Endothelial cell of umbilical vein (primary cell): ENCODE data around the gene CNTNAP2. TPM values are rescaled to one million over a fixed set of nuclear protein-coding genes. Genes with fewer than 3 reads are reported as not detected.

Experiments
- BruUV-seq: library from RNA; stranded (reverse); fragments of 400-500 nt; replicated peaks from 2 replicates; lab custom pipeline; 2021; lab: Mats Ljungman, UMichigan
- CTCF ChIA-PET: fragments of 300-600, 350-600 bp; sonication (Branson Sonifier 250); formaldehyde crosslinking; loops from one replicate; lab custom pipeline; 2021; ENCODE audit warnings: antibody characterized with exemption, inconsistent platforms; lab: Charles Lee
- POLR2A ChIA-PET: fragments of 300-600, 350-600 bp; sonication (Branson Sonifier 250); formaldehyde crosslinking; loops from one replicate; lab custom pipeline; 2021; ENCODE audit warnings: antibody characterized with exemption, inconsistent platforms; lab: Charles Lee
- DNase-seq: peaks from one replicate; pipeline ENCODE4 v3.0.0-alpha.2; 2011; ENCODE audit warnings: low read depth, low spot score
- FAIRE-seq: peaks from 2 replicates; lab custom pipeline; 2011; peaks lifted over from hg19 to GRCh38; lab: Jason Lieb, UNC
- H2AFZ ChIP-seq: 2 replicates; pipeline ENCODE4 v1.6.0; 2012; ENCODE audit warnings: low read depth, low read length, control low read depth, inconsistent platforms
- H3K27ac ChIP-seq: 2 replicates; pipeline ENCODE4 v1.5.1; 2011; ENCODE audit warnings: low read depth, mild to moderate bottlenecking, control low read depth, low read length, moderate library complexity; ENCODE audit not compliant: insufficient read depth
- H3K27me3 ChIP-seq, 2 experiments: 2 replicates each; pipeline versions ENCODE4 v1.6.0 to v1.6.1; 2011; ENCODE audit warnings: low read length in 2 of 2, mixed read lengths in 1 of 2; ENCODE audit not compliant: control insufficient read depth in 2 of 2, insufficient read depth in 2 of 2
- H3K36me3 ChIP-seq, 2 experiments: 2 replicates in 1 of 2; 3 replicates in 1 of 2; pipeline ENCODE4 v1.5.1; 2011; ENCODE audit warnings: low read length in 2 of 2, mild to moderate bottlenecking in 1 of 2, moderate library complexity in 1 of 2; ENCODE audit not compliant: control insufficient read depth in 2 of 2, insufficient read depth in 2 of 2; ENCODE audit errors: extremely low read depth in 1 of 2
- H3K4me1 ChIP-seq: 3 replicates; pipeline ENCODE4 v1.5.1; 2011; ENCODE audit warnings: mild to moderate bottlenecking, low read length; ENCODE audit not compliant: control insufficient read depth, insufficient read depth; ENCODE audit errors: extremely low read depth
- H3K4me2 ChIP-seq: 2 replicates; pipeline ENCODE4 v1.6.1; 2011; ENCODE audit warnings: low read length, control low read depth, mixed read lengths; ENCODE audit not compliant: insufficient read depth
- H3K4me3 ChIP-seq, 3 experiments: fragments of 200-600 bp in 1 of 3; sonication (generic), shearing (Covaris generic) in 1 of 3; replicated peaks in 1 of 3; 2 replicates each; pipeline ENCODE4 v1.5.1; 2011 to 2016; ENCODE audit warnings: control low read depth in 3 of 3, low read length in 3 of 3, mild to moderate bottlenecking in 2 of 3, inconsistent platforms in 1 of 3, low read depth in 1 of 3, moderate library complexity in 1 of 3; ENCODE audit not compliant: insufficient read depth in 1 of 3
- H3K79me2 ChIP-seq: 2 replicates; pipeline ENCODE4 v1.6.0; 2012; ENCODE audit warnings: low read length, inconsistent platforms; ENCODE audit not compliant: control insufficient read depth, insufficient read depth
- H3K9ac ChIP-seq: replicated peaks from 2 replicates; pipeline ENCODE3; 2011; ENCODE audit warnings: low read length, control low read depth; ENCODE audit not compliant: insufficient read depth; ENCODE audit errors: extremely low read depth
- H3K9me1 ChIP-seq: replicated peaks from 3 replicates; pipeline ENCODE4 v1.6.0; 2011; ENCODE audit warnings: mild to moderate bottlenecking, low read length; ENCODE audit not compliant: control insufficient read depth, insufficient read depth; ENCODE audit errors: extremely low read depth
- H3K9me3 ChIP-seq: replicated peaks from 2 replicates; pipeline ENCODE4 v1.5.1; 2012; ENCODE audit warnings: low read length, inconsistent platforms; ENCODE audit not compliant: control insufficient read depth, insufficient read depth
- H4K20me1 ChIP-seq: replicated peaks from 2 replicates; pipeline ENCODE3; 2011; ENCODE audit warnings: mild to moderate bottlenecking, low read length; ENCODE audit not compliant: control insufficient read depth, insufficient read depth; ENCODE audit errors: extremely low read depth
- CTCF ChIP-seq, 2 donors: IDR thresholded peaks; 1 replicate in 1 of 2; 2 replicates in 1 of 2; pipeline ENCODE4 v1.5.1; 2011; ENCODE audit warnings: low read length in 2 of 2, mild to moderate bottlenecking in 2 of 2, moderate library complexity in 2 of 2, control low read depth in 1 of 2, inconsistent platforms in 1 of 2, low read depth in 1 of 2; ENCODE audit not compliant: insufficient read depth in 1 of 2; ENCODE audit errors: extremely low read depth in 1 of 2
- EZH2 ChIP-seq: IDR thresholded peaks from 2 replicates; pipeline ENCODE4 v1.6.1; 2012; ENCODE audit warnings: borderline replicate concordance, low read depth, mild to moderate bottlenecking, moderate library complexity, low read length, inconsistent platforms; ENCODE audit not compliant: severe bottlenecking
- FOS ChIP-seq: IDR thresholded peaks from 2 replicates; pipeline ENCODE4 v1.6.1; 2011; ENCODE audit warnings: mild to moderate bottlenecking, low read length, moderate library complexity, borderline replicate concordance; ENCODE audit not compliant: insufficient read depth
- GATA2 ChIP-seq: IDR thresholded peaks from 2 replicates; pipeline ENCODE4 v1.7.0; 2011; ENCODE audit warnings: low read depth, mild to moderate bottlenecking, moderate library complexity, mixed read lengths, low read length; ENCODE audit not compliant: insufficient read length, insufficient read depth
- JUN ChIP-seq: IDR thresholded peaks from 2 replicates; pipeline ENCODE4 v1.6.1; 2011; ENCODE audit warnings: borderline replicate concordance, low read depth; ENCODE audit not compliant: insufficient read length, insufficient read depth
- MYC ChIP-seq: IDR thresholded peaks from one replicate; pipeline ENCODE4 v1.6.1; 2011; ENCODE audit warnings: mild to moderate bottlenecking, low read depth, low read length
- POLR2A ChIP-seq: IDR thresholded peaks from 2 replicates; pipeline ENCODE4 v1.6.1; 2012; ENCODE audit warnings: low read depth, mild to moderate bottlenecking, control low read depth, low read length
- POLR2AphosphoS5 ChIP-seq: IDR thresholded peaks from 2 replicates; pipeline ENCODE4 v1.6.1; 2012; ENCODE audit warnings: low read depth, mild to moderate bottlenecking, control low read depth, low read length, moderate library complexity; ENCODE audit not compliant: insufficient read depth
- dilution Hi-C: fragments of 300-500 bp; cut with MboI; formaldehyde crosslinking; loops from one replicate; pipeline ENCODE4 v1.15.0; 2019; ENCODE audit warnings: low sequenced_read_pairs; ENCODE audit not compliant: extremely low pct_ligation_motif_present
- intact Hi-C: fragments of 100-400 bp; cut with micrococcal nuclease; formaldehyde crosslinking; loops from one replicate; pipeline ENCODE4 v1.10.0; 2022
- polyA plus RNA-seq, 4 experiments: library from polyadenylated mRNA; depleted of rRNA in 3 of 4; stranded (reverse) in 3 of 4; unstranded in 1 of 4; fragments of >200 nt; gene quantifications; 2 replicates each; pipeline versions ENCODE4 v1.2.1 to v1.2.3, GENCODE V29; 2011 to 2012; ENCODE audit warnings: missing spikeins in 1 of 4
- total RNA-seq: library from RNA; stranded (reverse); gene quantifications from 2 replicates; pipeline ENCODE4 v1.2.3, GENCODE V29; 2021
- TF ChIP-seq, protein P1 (sequence below): IDR thresholded peaks from 2 replicates; pipeline ENCODE4 v1.6.1; 2011; ENCODE audit not compliant: insufficient read depth, insufficient read length

The CNTNAP2 gene
- total and polyA plus RNA-seq, 2 donors (not counting 3 experiments of a cell fraction or from before 2014, with no cell fraction given): not detected

DNA sequence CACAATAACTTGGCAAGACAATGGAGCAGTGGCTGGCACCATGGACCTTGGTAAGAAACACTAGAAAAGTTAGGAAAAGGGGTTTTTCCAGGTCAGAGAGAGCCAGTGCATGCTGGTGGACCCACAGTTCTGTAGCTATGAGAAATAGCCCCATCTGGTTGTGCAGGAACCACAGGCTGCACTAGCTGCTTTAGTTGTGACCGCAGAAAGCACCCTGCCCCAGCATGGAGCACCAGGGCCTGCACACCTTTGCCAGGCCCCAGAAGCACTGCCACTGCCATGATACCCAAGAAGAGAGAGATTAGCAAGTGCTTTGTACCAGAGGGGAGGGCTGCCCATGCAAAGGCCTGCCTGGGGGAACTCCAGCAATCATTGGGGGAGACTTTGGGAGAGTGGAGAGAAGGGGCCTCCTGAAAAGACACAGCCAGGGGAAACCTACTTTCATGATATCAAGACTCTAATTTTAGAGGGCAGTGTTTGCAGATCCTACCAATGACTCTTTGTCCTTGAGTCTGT, 2217.9 kb downstream of the CNTNAP2 start:
- H3K9me1 ChIP-seq: no peaks in the 10 kb centered on the region
- ChIA-PET CTCF (no interaction called here), POLR2A (no interaction called here)
- no peak overlapping the region for H3K27ac ChIP-seq
- H3K4me2 ChIP-seq: no peak overlapping the region
- H3K4me3 ChIP-seq: no peak overlapping the region
- no peaks in the 10 kb centered on the region for H3K36me3 ChIP-seq
- H3K4me1 ChIP-seq: no peaks in the 10 kb centered on the region
- H4K20me1 ChIP-seq: no peaks in the 10 kb centered on the region
- DNase-seq: no peak
- no peak overlapping the region for H3K9ac ChIP-seq
- no TSS peak for BruUV-seq
- no peaks in the 10 kb centered on the region for H3K27me3 ChIP-seq
- H3K79me2 ChIP-seq: no peaks in the 10 kb centered on the region
- H2AFZ ChIP-seq: no peak overlapping the region
- intact Hi-C loops (no loop called here), dilution Hi-C loops (no loop called here)
- peaks cover 7% of the 10 kb centered on the region for H3K9me3 ChIP-seq
- TF ChIP-seq EZH2 (no peak), FOS (no peak)
- FAIRE-seq: no peak

DNA sequence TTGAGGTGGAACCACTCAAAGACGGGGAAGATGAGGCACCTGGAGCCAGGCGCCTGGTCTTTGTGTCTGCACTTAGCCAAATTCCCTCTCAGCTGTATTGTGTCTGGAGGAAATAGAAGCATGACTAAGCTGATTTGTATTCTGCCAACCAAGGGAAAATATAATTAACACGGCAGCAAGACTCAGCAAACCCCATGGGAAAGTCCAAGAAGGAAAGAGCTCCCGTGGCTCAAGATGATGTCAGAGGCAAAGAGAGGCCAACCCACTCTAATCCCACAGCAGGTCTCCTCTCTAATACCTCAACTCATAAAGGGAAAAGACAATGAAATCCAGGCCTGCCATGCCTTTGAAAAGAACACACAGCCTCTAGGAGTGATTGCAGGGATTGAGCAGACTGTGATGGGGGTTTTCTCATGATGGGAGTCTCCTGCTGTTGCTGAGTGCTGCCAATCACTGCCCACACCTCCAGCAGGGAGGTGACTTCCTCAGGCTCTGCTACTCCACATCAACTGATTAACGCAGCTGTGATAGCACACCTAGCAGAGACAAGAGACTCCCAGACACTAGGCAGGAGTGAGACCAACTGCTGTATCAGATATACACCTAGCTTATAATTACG, 2218.5 kb downstream of the CNTNAP2 start:
- no peak for FAIRE-seq

More for the DNA sequence above, 2218.5 kb downstream of the CNTNAP2 start:
- DNase-seq: no peak
- no peaks in the 10 kb centered on the region for H3K27me3 ChIP-seq
- dilution Hi-C loops (no loop called here), intact Hi-C loops (no loop called here)
- BruUV-seq: no TSS peak
- ChIA-PET CTCF (no interaction called here), POLR2A (no interaction called here)
- TF ChIP-seq GATA2 (no peak), POLR2A (no peak), POLR2AphosphoS5 (no peak), CTCF (IDR thresholded peaks at IDR 0.05; ENCODE audit: extremely low read depth in 1 of 2, insufficient read depth in 1 of 2, low read depth in 1 of 2, low read length in 2 of 2) (no peak), MYC (no peak), JUN (no peak), EZH2 (no peak), FOS (no peak)
- TF ChIP-seq, protein P1, sequence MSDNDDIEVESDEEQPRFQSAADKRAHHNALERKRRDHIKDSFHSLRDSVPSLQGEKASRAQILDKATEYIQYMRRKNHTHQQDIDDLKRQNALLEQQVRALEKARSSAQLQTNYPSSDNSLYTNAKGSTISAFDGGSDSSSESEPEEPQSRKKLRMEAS: no peak
- H3K4me1 ChIP-seq: no peaks in the 10 kb centered on the region
- H3K36me3 ChIP-seq: no peaks in the 10 kb centered on the region
- H2AFZ ChIP-seq: no peak overlapping the region
- H3K9ac ChIP-seq: no peak overlapping the region
- no peak overlapping the region for H3K27ac ChIP-seq
- no peak overlapping the region for H3K4me3 ChIP-seq
- H4K20me1 ChIP-seq: no peaks in the 10 kb centered on the region
- H3K9me3 ChIP-seq: peaks cover 4% of the 10 kb centered on the region
- H3K4me2 ChIP-seq: no peak overlapping the region
- no peaks in the 10 kb centered on the region for H3K9me1 ChIP-seq
- no peaks in the 10 kb centered on the region for H3K79me2 ChIP-seq
